K562 (cell line): Measurements from ENCODE around the gene CCDC138. TPM values are rescaled to one million over a fixed set of nuclear protein-coding genes. Genes with fewer than 3 reads are reported as not detected.

Source experiments
- E2F1 ChIP-seq: sonication (generic); formaldehyde crosslinking; IDR thresholded peaks from 2 replicates; pipeline ENCODE4 v1.8.1; 2023; ENCODE audit warnings: mild to moderate bottlenecking, missing genetic modification reagents, moderate library complexity
- FOXO4 ChIP-seq: fragments of 450-650 bp; formaldehyde crosslinking; IDR thresholded peaks from 2 replicates; pipeline ENCODE4 v1.4.0; 2020; ENCODE audit warnings: mild to moderate bottlenecking, moderate library complexity
- MECOM ChIP-seq: fragments of 250-450 bp; sonication (Bioruptor Pico); IDR thresholded peaks from 2 replicates; pipeline ENCODE4 v1.8.0; 2022; ENCODE audit warnings: inconsistent platforms
- NR3C1 ChIP-seq: sonication (generic); formaldehyde crosslinking; IDR thresholded peaks from 2 replicates; pipeline ENCODE4 v1.8.1; 2022; ENCODE audit warnings: missing genetic modification reagents
- RBM25 ChIP-seq: fragments of 200-400 bp; formaldehyde crosslinking; IDR thresholded peaks from 2 replicates; pipeline ENCODE4 v1.6.1; 2018; ENCODE audit warnings: low read length, low read depth, moderate library complexity; ENCODE audit not compliant: severe bottlenecking
- RBM39 ChIP-seq: fragments of 200-400 bp; formaldehyde crosslinking; optimal IDR thresholded peaks from 2 replicates; pipeline ENCODE3; 2018; ENCODE audit warnings: low read depth, low read length
- ZNF280A ChIP-seq: fragments of 450-650 bp; IDR thresholded peaks from 2 replicates; pipeline ENCODE4 v1.6.1; 2018; ENCODE audit warnings: mild to moderate bottlenecking, low read depth; ENCODE audit not compliant: partially characterized antibody
- polyA plus RNA-seq, 8 experiments: library from polyadenylated mRNA; depleted of rRNA in 4 of 8; stranded (reverse) in 5 of 8; unstranded in 3 of 8; fragments of >200 nt; fragmentation: Nextera tagmentation in 2 of 8; fragmentation: Illumina TruSeq in 1 of 8; extraction: Ambion mirVana in 2 of 8; extraction: Trizol in 1 of 8; gene quantifications; 2 replicates each; pipeline versions ENCODE4 v1.2.1 to v1.2.3, GENCODE V29; 2011 to 2014; ENCODE audit warnings: inconsistent platforms in 1 of 8, missing spikeins in 1 of 8
- total RNA-seq, 7 experiments: library from RNA; depleted of rRNA in 6 of 7; stranded (reverse); fragments of >200 nt in 6 of 7; fragmentation: Illumina TruSeq in 2 of 7; extraction: Trizol in 2 of 7; gene quantifications; 2 replicates each; pipeline versions ENCODE4 v1.2.1 to v1.2.3, GENCODE V29; 2011 to 2021; ENCODE audit warnings: low replicate concordance in 1 of 7

The CCDC138 gene
- total and polyA plus RNA-seq, 9 of the 15 experiments (the other 6 are each of a cell fraction or from before 2014, with no cell fraction given): 17.5 to 44.6 (median 26.7) TPM

- no peak for TF ChIP-seq NR3C1 (CRISPR knock-in tag)
- TF ChIP-seq ZNF280A: no peak
- no peak for TF ChIP-seq FOXO4
- no peak for TF ChIP-seq RBM39
- no peak for TF ChIP-seq E2F1
- no peak for TF ChIP-seq RBM25
- no peak for TF ChIP-seq MECOM (CRISPR knock-in tag)
Observed at GRCh38 chr2:108805782-108806181, 19.2 kb downstream of the CCDC138 start (continued).
